Panc1 (cell line): ENCODE data around the gene FBRSL1. TPM values are rescaled to one million over a fixed set of nuclear protein-coding genes. Genes with fewer than 3 reads are reported as not detected.

Source experiments
- ATAC-seq: fragments of 200-7000 bp; cut with Tn5 transposase; 2 replicates; pipeline ENCODE4 v1.9.1; 2020; ENCODE audit warnings: mild to moderate bottlenecking, moderate library complexity
- BruUV-seq: library from RNA; stranded (reverse); fragments of 400-500 nt; replicated peaks from 2 replicates; lab custom pipeline; 2021; lab: Mats Ljungman, UMichigan
- CTCF ChIA-PET: fragments of 300-600 bp; sonication (Branson Sonifier 250); formaldehyde crosslinking; loops from one replicate; lab custom pipeline; 2022; ENCODE audit warnings: antibody characterized with exemption; lab: Charles Lee
- POLR2A ChIA-PET: fragments of 300-600 bp; sonication (Branson Sonifier 250); formaldehyde crosslinking; loops from one replicate; lab custom pipeline; 2022; ENCODE audit warnings: antibody characterized with exemption; lab: Charles Lee
- DNase-seq: peaks from one replicate; pipeline ENCODE4 v3.0.0-alpha.2; 2010; ENCODE audit warnings: low read depth, low spot score
- H3K27ac ChIP-seq: 2 replicates; pipeline ENCODE4 v1.5.1; 2011; ENCODE audit warnings: mild to moderate bottlenecking, low read length, inconsistent platforms
- H3K27me3 ChIP-seq: fragments of 200-500 bp; sonication (Bioruptor generic); 2 replicates; pipeline ENCODE4 v1.6.0; 2014; ENCODE audit warnings: low read length, inconsistent platforms; ENCODE audit not compliant: control insufficient read depth, insufficient read depth
- H3K36me3 ChIP-seq: fragments of 200-500 bp; sonication (Bioruptor generic); 2 replicates; pipeline ENCODE4 v1.5.1; 2014; ENCODE audit warnings: inconsistent platforms, mild to moderate bottlenecking, low read length, moderate library complexity; ENCODE audit not compliant: control insufficient read depth, insufficient read depth
- H3K4me1 ChIP-seq: 2 replicates; pipeline ENCODE4 v1.5.1; 2011; ENCODE audit warnings: inconsistent platforms, mild to moderate bottlenecking, low read length, moderate library complexity; ENCODE audit not compliant: control insufficient read depth, insufficient read depth
- H3K4me3 ChIP-seq, 2 experiments: 2 replicates each; pipeline ENCODE4 v1.5.1; 2011 to 2012; ENCODE audit warnings: low read depth in 2 of 2, low read length in 2 of 2, mild to moderate bottlenecking in 2 of 2, inconsistent platforms in 1 of 2, moderate library complexity in 1 of 2
- H3K9me3 ChIP-seq: fragments of 200-500 bp; sonication (Bioruptor generic); 2 replicates; pipeline ENCODE4 v1.5.1; 2014; ENCODE audit warnings: low read depth, mild to moderate bottlenecking, inconsistent platforms, low read length, moderate library complexity; ENCODE audit not compliant: control insufficient read depth, insufficient read depth
- CTCF ChIP-seq: fragments of 450-650 bp; IDR thresholded peaks from 2 replicates; pipeline ENCODE4 v1.5.1; 2017; ENCODE audit warnings: mild to moderate bottlenecking
- POLR2AphosphoS5 ChIP-seq: IDR thresholded peaks from 2 replicates; pipeline ENCODE4 v1.6.1; 2012; ENCODE audit warnings: mild to moderate bottlenecking, low read depth, low read length, moderate library complexity
- REST ChIP-seq, 2 experiments: IDR thresholded peaks; 2 replicates each; pipeline ENCODE4 v1.6.1; 2011 to 2012; ENCODE audit warnings: low read depth in 2 of 2, control low read depth in 1 of 2, low read length in 1 of 2, mild to moderate bottlenecking in 1 of 2, moderate library complexity in 1 of 2; ENCODE audit not compliant: insufficient read depth in 1 of 2
- SIN3A ChIP-seq: IDR thresholded peaks from 2 replicates; pipeline ENCODE4 v1.6.1; 2012; ENCODE audit warnings: low read depth, mild to moderate bottlenecking, low read length, moderate library complexity, borderline replicate concordance; ENCODE audit not compliant: insufficient read depth
- TCF7L2 ChIP-seq: IDR thresholded peaks from 2 replicates; pipeline ENCODE4 v1.6.1; 2011; ENCODE audit warnings: mild to moderate bottlenecking, low read depth, low read length, inconsistent platforms
- in situ Hi-C: cut with HindIII; loops from 2 replicates; pipeline ENCODE4 v1.10.0; 2016; ENCODE audit warnings: low sequenced_read_pairs, low pct_unique_long_range_greater_than_20kb
- intact Hi-C: fragments of 100-400 bp; cut with micrococcal nuclease; formaldehyde crosslinking; loops from one replicate; pipeline ENCODE4 v1.10.0; 2022; ENCODE audit not compliant: unreplicated experiment
- total RNA-seq: library from RNA; stranded (reverse); gene quantifications from one replicate; pipeline ENCODE4 v1.2.1, GENCODE V29; 2021; ENCODE audit not compliant: unreplicated experiment

FBRSL1 gene
- total RNA-seq, 1 experiment from 2014 or later = 104 TPM

DNA sequence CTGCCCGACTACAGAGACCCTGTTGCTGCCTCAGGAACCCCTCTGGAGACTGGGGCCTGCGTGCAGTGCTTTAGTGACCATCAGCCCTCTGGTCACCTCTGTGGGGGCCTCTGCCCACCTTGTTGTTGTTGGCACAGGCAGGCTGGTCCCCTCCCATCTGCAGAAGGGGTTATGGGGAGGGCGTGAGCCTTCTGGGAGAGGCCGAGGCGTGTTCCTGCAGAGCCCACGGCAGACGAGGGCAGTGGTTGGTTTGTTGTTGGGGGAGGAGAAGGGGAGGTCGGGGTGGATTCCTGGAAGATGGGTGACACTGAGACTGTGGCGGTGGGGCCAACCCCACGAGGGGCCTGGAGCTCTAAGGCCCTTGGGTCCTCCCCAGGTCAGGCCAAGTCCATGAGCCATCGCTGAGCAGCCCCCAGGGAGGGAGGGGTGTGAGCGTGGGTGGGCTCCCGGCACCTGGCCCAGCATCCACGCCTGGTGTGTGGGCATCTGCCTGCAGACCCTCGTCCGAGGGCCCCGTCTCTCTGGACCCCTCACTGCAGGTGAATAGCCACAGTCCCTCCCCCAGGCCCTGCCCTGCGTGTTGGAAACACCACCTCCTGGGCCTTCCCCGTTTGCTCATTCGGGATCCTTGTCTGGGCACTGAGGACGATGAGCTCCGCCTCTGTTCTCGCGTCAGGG lies 23.6 kb downstream of the FBRSL1 start:
- no peak overlapping the region for H3K4me3 ChIP-seq
- in situ Hi-C loops = no loop called here
- ChIA-PET CTCF (interaction anchor here (1.2 kb wide), 1 partner anchor 9 kb away, joined by 3 read pairs; no protein-coding TSS in a partner anchor), POLR2A (no interaction called here)
- no peak for ATAC-seq
- H3K36me3 ChIP-seq = no peaks in the 10 kb centered on the region
- DNase-seq = no peak
- BruUV-seq = no TSS peak
- no peak for TF ChIP-seq TCF7L2
- TF ChIP-seq CTCF = no peak
- no peak for TF ChIP-seq POLR2AphosphoS5
- no peak for TF ChIP-seq SIN3A
- TF ChIP-seq REST (IDR thresholded peaks at IDR 0.05; ENCODE audit: insufficient read depth in 1 of 2, low read depth in 2 of 2, low read length in 1 of 2) = no peak
- intact Hi-C loops = no loop called here
- peaks cover 2% of the 10 kb centered on the region for H3K4me1 ChIP-seq
- no peaks in the 10 kb centered on the region for H3K27me3 ChIP-seq
- no peaks in the 10 kb centered on the region for H3K9me3 ChIP-seq
- H3K27ac ChIP-seq = no peak overlapping the region

- ATAC-seq (no peak), DNase-seq (no peak)
- Histone ChIP-seq H3K4me3 (no peak overlapping the region), H3K4me1 (peaks cover 2% of the 10 kb centered on the region), H3K9me3 (no peaks in the 10 kb centered on the region), H3K27me3 (no peaks in the 10 kb centered on the region), H3K27ac (no peak overlapping the region), H3K36me3 (no peaks in the 10 kb centered on the region)
- in situ Hi-C loops (no loop called here), intact Hi-C loops (no loop called here)
- TF ChIP-seq CTCF (no peak), REST (IDR thresholded peaks at IDR 0.05; ENCODE audit: insufficient read depth in 1 of 2, low read depth in 2 of 2, low read length in 1 of 2) (no peak), POLR2AphosphoS5 (no peak), SIN3A (no peak), TCF7L2 (no peak)
- BruUV-seq = no TSS peak
- CTCF ChIA-PET = no interaction called here
- POLR2A ChIA-PET = interaction anchor here (0.6 kb wide), 1 partner anchor 15 kb away, joined by 3 read pairs; no protein-coding TSS in a partner anchor
These were observed 24.4 kb downstream of the FBRSL1 start for GRCh38 chr12:132514216-132514820.
